NCI-H1930 (cell line): ENCODE data around the gene BCL10.
"Not testable (repeated sequence)": the region's sequence is repeated elsewhere in the genome, so short reads cannot be mapped to it uniquely, and the experiment has no call there.

Experiments used
- DNase-seq, 2 experiments: peaks; one replicate each; lab custom pipeline; 2025; lab: John Stamatoyannopoulos, UW

The BCL10 gene

GRCh38 chr1:85264150-85264549, 12.3 kb downstream of the BCL10 start:
- no peak for DNase-seq

DNA sequence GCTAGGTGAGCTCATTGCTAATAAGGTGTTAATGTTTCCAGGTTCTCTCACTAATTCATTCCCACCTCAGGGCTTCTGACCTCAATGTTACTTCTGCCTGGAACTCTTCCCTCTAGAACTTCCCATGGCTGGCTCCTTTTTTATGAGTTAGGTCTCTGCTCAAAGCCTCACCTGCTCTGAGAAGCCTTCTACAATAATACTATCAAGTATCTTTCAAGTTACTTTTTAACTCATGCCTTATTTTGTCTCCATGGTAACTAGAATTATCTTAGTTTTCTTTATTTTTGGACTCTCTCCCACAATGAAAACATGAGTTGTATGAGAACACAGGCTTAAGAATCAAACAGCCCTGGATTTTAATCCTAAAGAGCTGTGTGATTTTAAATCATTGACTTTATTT, 13.4 kb downstream of the BCL10 start:
- no peak for DNase-seq

- no peak for DNase-seq
Measured at GRCh38 chr1:85259912-85260274, 16.5 kb downstream of the BCL10 start.

GRCh38 chr1:85259118-85259911, 17.1 kb downstream of the BCL10 start, which contains the start of gene C1orf52:
C1orf52 (minus strand) TSS chr1:85259662; CDS start chr1:85259633, 29 bp downstream.
- peak; percentile 80 to 93 for DNase-seq

DNA sequence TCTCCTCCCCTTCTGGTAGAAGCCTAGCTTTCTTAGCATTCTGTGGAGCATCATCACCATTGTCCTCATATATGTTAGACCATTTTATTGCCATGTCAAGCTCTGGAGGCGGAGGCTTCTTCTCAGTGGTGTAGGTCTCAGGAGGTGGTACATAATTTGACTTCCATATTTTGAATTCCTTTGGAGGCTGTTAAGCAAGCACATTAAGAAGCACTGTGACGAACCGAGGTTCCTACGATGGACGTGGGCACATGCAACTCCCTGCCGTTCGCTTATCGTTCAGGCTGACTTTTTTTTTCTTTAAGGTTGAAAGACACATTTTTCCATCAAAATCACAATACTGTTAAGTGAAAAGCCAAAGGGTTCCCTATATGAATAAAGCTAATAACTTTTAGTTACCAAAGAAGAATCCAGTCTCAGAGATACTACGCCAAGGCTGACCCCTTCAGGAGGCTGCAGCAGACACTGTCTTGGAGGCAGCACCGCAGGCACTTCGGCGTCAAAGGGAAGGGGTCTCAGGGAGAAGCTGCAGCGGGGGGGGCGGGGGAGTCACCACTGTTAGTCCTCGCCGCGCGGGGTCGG, 17.8 kb downstream of the BCL10 start:
- no peak for DNase-seq

GRCh38 chr1:85249042-85249441, 27.4 kb downstream of the BCL10 start:
- DNase-seq: not testable (repeated sequence)

GRCh38 chr1:85245891-85246290, 30.5 kb downstream of the BCL10 start:
- DNase-seq: no peak

DNA sequence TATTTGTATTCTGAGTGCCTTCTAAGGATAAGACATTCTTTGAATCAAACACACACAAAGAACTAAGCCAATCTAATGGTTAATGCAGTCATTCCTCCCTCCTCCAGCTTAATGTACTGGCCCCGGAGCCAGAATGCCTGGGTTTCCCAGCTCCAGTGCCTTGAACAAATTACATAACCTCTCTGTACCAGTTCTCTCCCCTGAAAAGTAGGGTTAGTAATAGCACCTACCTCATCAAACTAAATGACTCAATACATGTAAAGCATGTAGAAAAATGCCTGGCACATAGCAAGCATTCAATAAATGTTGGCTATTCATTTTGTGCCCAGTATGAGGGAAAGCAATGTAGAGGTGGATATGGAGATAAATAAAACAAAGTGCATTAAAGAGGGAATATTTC, 31.0 kb downstream of the BCL10 start:
- no peak for DNase-seq

- DNase-seq: no peak
Measured at GRCh38 chr1:85244271-85245061, 32.0 kb downstream of the BCL10 start.

DNA sequence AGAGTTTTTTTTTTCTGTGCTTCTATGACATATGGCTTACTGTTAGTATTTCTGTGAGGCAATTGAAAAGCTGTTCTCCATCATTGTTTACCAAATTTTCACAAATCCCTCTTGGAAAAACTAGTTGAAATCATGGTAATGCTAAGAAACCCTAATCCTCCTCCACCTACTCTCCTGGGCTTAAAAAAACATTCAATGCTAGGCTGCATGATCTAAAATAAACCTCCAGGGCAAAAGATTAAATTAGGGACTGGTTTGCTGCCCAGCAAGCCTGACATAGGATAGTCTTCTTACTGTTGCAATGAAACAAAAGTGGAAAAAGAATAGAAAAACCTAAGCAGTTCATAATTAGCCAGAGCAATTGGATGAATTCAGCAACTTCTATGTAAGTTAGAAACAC, 33.1 kb downstream of the BCL10 start:
- no peak for DNase-seq

DNA sequence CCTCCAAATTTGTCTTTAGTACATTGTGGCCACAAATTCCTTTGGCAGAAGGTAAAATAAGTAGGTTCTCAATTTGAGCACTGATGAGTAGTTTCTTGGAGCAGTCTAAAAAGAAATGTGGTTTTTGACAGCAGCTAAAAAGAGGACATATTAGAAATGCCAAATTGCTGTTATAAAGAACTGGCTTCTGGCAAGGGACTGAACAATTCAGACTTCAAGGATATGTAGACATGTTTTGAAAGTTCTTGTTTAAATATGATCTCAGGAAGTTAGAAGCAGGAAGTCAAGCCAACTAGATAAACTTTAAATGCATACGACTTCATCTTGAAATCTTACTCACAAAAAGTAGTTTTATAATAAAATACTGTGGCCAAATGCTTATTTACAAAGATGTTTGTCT, 35.8 kb downstream of the BCL10 start:
- no peak for DNase-seq

DNA sequence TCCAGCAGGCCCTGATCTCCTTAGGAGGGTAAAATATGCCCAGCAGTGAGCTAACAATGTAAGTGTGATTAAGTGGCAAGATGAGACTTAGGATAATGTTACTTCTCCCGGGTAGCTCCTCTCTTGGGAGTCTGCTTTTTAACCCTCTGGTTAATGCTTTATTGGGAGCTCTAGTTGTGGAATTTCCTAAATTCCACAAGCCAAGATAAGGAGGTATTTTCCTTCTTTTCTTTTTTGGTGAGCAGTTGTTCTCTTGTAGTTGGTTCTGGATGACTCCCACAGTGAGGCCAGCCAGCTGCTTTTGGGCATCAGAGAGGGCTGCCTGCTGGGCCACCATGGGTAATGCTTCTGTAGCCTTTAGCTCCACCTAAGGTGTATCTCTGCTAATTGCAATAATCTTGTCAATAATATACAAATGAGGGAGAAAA, 36.2 kb downstream of the BCL10 start:
- DNase-seq: no peak

DNA sequence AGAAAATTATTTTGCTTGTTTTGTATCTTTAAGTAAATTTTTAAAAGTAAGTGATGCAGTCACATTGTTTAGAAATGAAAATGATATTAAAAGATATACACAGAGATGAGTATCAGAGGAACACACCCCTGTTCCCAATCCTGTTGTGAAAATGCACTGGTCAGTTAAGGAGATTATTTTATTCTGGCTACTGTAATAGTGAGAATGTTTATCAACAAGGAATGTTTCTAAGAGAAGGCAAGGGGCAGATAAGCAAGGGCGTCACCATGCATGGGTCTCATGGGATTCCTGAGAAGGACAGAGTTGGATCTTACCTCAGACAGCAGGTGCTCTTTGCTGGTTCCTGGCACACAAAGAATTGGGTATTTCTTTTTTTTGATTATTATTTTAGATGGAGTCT, 38.8 kb downstream of the BCL10 start:
- DNase-seq: no peak

DNA sequence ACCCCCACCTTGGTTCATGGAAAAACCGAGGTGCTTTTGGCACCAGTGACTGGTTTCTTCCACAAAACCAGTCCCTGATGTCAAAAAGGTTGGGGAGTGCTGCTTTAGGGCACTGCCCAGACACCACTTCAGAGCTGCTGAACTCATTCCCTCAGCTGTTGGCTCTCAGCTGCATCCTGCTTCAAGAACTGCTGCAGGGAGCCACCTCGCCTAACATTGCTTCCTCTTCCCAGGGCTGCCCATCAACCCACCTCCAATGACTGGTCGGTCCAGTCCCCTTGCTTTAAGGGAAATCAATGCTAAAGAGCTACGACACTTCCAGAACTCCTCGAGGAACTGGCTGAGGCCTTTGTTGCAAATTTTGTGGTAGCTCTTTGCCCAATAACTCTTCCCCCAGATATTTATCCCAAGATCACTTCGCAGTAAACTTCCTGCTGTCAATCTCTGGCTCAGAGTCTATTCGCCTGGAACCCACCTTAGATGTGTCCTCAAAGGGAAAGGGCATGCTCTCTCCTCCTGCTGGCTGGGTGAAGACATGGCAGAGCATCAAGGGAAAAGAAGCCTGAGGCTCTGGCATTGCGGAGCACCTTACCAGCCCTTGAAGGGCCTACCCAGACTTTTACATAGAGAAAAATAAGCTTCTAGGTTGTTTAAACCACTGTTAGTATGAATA, 46.0 kb downstream of the BCL10 start:
- DNase-seq: no peak

GRCh38 chr1:85229574-85230097, 46.8 kb downstream of the BCL10 start:
- no peak for DNase-seq

GRCh38 chr1:85228972-85229371, 47.5 kb downstream of the BCL10 start:
- no peak for DNase-seq

- no peak for DNase-seq
Measured at GRCh38 chr1:85225624-85226380, 50.6 kb downstream of the BCL10 start.

DNA sequence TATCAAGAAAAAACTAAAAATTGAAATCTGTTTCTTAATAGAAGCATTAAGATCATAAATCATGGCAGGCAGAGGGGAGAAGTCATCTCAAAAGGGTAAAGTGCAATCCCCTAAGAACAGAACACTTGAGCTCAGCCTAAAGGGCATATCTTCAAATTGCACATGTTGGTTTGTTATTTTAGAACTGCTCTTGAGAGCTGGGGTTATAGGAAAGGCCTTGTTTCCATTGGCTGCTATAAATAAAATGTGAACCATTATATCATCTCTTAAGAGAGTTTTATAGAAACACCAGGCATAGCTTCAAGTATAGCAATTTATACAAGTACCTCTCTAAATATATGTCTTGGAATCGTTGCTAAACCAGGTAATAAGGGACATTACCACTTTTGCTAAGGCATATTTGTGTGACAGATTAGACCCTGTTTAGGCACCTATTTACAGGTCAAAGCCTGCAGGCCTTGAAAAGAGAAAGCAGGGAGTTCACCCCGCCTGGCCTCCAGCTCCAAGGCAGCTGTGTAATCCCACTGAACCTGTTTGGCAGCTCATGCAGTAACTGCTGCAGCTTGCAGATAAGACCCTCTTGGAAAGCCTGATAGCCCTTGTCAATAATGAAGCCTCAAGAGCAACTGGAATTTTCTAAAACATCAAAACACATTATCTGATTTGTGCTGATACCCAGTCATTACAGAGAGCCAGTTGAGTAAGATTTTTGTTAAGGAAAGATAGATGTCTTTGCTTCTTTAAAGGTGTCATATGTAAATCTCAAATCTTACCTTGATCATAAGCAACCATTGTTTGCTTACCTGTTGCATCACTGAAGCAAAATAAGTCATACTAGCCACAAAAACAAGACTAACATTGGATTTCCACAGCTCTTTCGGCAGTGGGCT, 51.5 kb downstream of the BCL10 start:
- DNase-seq: no peak

DNA sequence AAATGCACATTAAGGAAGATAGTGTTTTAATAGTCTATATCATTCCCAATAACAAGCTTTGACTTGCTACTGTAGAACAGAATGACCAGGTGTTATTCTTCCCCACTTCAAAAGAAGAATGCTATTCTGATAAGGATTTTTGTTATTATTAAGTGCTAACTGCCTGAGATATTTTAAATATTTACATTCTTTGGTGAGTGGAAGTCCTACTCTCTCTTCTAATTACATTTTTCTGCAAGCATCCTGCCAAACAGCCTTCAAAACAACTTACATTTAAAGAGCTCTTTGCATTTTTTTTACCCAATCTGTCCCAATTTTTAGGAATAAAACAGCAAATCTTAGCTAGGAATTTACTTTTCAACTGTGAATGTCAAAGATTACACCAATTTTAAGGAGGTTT, 52.1 kb downstream of the BCL10 start:
- DNase-seq: no peak

- no peak for DNase-seq
Measured at GRCh38 chr1:85223334-85223733, 53.1 kb downstream of the BCL10 start.
